ENCODE data around the gene NF2.

DNA sequence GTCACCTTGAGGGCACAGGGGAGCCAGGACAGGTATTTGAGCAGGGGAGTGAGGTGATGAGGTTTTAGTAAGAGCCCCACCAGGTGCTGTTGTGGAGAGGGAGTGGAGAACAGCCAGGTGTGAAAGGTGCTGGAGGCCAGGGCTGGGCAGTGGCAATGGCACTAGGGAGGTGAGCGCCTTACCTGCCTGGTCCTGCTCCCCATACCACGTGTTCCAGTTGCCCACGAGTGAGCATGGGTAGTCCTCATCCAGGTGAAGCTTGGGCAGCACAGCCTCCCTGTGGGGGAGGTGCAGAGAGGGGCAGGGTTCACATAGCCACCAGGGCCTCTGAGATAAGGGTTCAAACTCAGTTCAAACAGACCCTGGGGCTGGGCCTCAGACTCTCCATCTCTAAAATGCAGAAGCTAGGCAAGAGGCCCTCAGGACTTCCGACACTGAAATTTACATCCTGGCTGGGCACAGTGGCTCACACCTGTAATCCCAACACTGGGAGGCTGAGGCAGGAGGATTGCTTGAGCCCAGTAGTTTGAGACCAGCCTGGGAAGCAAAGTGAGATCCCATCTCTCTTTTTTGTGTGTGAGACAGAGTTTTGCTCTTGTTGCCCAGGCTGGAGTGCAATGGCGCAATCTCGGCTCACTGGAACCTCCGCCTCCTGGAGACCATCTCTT lies 34.3 kb upstream of the NF2 start:
- TF ChIP-seq CTCF (IDR thresholded peaks at IDR 0.05) (no peak), POLR2A (IDR thresholded peaks at IDR 0.05) (no peak)
